SK-N-SH (cell line): ENCODE results near the gene RPS6KA2.

Experiments used
- CTCF ChIP-seq: fragments of 200-600 bp; sonication (generic); IDR thresholded peaks from 2 replicates; pipeline ENCODE4 v1.6.1; 2017; ENCODE audit warnings: antibody characterized with exemption, mild to moderate bottlenecking, moderate library complexity
- EP300 ChIP-seq, 2 experiments: IDR thresholded peaks; 2 replicates each; pipeline versions ENCODE4 v1.4.0 to v1.6.1; 2012; ENCODE audit warnings: borderline replicate concordance in 1 of 2, low read depth in 1 of 2, low read length in 1 of 2
- EZH2phosphoT487 ChIP-seq: fragments of 200-600 bp; sonication (generic); IDR thresholded peaks from 2 replicates; pipeline ENCODE4 v1.6.1; 2017; ENCODE audit warnings: low read depth, mixed run types, mild to moderate bottlenecking, antibody characterized with exemption, moderate library complexity, borderline replicate concordance
- FOSL2 ChIP-seq: IDR thresholded peaks from 2 replicates; pipeline ENCODE4 v1.4.0; 2012; ENCODE audit warnings: low read depth, mild to moderate bottlenecking, moderate library complexity, borderline replicate concordance
- FOXJ3 ChIP-seq: sonication (generic); formaldehyde crosslinking; IDR thresholded peaks from 2 replicates; pipeline ENCODE4 v1.5.1; 2020; ENCODE audit warnings: mild to moderate bottlenecking, missing genetic modification reagents
- JUND ChIP-seq: IDR thresholded peaks from 2 replicates; pipeline ENCODE4 v1.4.0; 2012
- MAX ChIP-seq: IDR thresholded peaks from 2 replicates; pipeline ENCODE4 v1.4.0; 2012; ENCODE audit warnings: low read depth
- MEF2A ChIP-seq: IDR thresholded peaks from 2 replicates; pipeline ENCODE4 v1.4.0; 2012; ENCODE audit warnings: low read depth, borderline replicate concordance
- MXI1 ChIP-seq: IDR thresholded peaks from 2 replicates; pipeline ENCODE4 v1.6.1; 2012; ENCODE audit warnings: mild to moderate bottlenecking, low read depth, low read length, improper control_type of control experiment
- RCOR1 ChIP-seq: fragments of 150-350 bp; IDR thresholded peaks from 2 replicates; pipeline ENCODE4 v1.6.1; 2017; ENCODE audit warnings: antibody characterized with exemption, low read length
- TF ChIP-seq, protein P1 (sequence below): IDR thresholded peaks from 2 replicates; pipeline ENCODE4 v1.4.0; 2012; ENCODE audit warnings: low read depth, borderline replicate concordance

DNA sequence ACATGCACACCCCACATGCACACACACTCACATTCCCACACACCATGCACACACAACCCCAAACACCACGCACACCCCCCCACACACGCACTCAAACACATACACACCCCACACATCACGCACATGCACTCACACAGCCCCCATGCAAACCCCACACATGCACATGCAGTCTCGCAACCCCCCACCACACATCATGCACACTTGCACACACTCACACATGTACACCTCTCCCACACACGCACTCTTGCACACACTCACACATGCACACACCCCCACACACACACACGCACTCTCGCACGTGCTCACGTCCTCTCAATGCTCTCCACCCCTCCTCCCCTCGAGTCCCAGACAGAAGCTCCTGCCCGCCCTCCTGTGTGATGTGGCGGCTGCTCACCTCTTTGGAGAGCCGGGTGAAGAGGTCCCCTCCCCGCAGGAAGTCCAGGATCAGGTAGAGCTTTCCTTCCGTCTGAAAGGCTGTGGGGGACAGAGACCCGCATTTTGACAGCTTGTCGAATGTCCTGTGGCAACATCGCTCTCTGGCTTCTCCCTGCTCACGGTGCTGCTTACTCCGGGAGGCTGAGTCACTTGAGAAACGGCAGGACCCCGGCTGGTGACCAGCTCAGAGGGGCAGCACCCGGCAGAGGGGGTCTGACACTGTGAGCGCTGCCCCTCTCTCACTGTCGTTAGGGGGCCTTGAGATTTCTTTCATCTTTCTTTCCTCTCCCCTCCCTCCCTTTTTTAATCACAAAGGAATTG lies 119.1 kb downstream of the RPS6KA2 start:
- TF ChIP-seq EP300 (IDR thresholded peaks at IDR 0.05; ENCODE audit: borderline replicate concordance in 1 of 2, low read depth in 1 of 2, low read length in 1 of 2): no peak
- no peak for TF ChIP-seq CTCF
- no peak for TF ChIP-seq FOSL2
- no peak for TF ChIP-seq MXI1
- TF ChIP-seq EZH2phosphoT487: no peak
- no peak for TF ChIP-seq MAX
- TF ChIP-seq MEF2A: no peak
- TF ChIP-seq JUND: no peak
- no peak for TF ChIP-seq RCOR1
- TF ChIP-seq, protein P1, sequence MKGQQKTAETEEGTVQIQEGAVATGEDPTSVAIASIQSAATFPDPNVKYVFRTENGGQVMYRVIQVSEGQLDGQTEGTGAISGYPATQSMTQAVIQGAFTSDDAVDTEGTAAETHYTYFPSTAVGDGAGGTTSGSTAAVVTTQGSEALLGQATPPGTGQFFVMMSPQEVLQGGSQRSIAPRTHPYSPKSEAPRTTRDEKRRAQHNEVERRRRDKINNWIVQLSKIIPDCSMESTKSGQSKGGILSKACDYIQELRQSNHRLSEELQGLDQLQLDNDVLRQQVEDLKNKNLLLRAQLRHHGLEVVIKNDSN: no peak
- no peak for TF ChIP-seq FOXJ3
